Heart left ventricle (tissue), 16 donors: ENCODE measurements around the gene FIP1L1. TPM values are rescaled to one million over a fixed set of nuclear protein-coding genes. Genes with fewer than 3 reads are reported as not detected.

Experiments used
- ATAC-seq, 4 donors: fragments of 200-7000 bp; cut with Tn5 transposase; one replicate each; pipeline ENCODE4 v1.9.1; 2020 to 2022; ENCODE audit warnings: moderate library complexity in 4 of 4, mild to moderate bottlenecking in 3 of 4, moderate number of reproducible peaks in 1 of 4
- DNase-seq, 5 donors: peaks; one replicate each; pipeline ENCODE4 v3.0.0-alpha.2; 2020
- H3K27ac ChIP-seq, 12 donors: fragments of 200-600 bp; sonication (generic) in 4 of 12; one replicate each; pipeline versions ENCODE4 v1.5.0 to v1.8.0; 2016 to 2022; ENCODE audit warnings: mild to moderate bottlenecking in 2 of 12
- H3K27me3 ChIP-seq, 9 donors: fragments of 200-600 bp; sonication (generic) in 2 of 9; one replicate each; pipeline versions ENCODE4 v1.5.1 to v1.8.0; 2016 to 2022; ENCODE audit warnings: mild to moderate bottlenecking in 3 of 9
- H3K36me3 ChIP-seq, 9 donors: fragments of 200-600 bp; sonication (generic) in 2 of 9; one replicate each; pipeline versions ENCODE4 v1.5.0 to v1.8.0; 2018 to 2022; ENCODE audit warnings: mild to moderate bottlenecking in 2 of 9
- H3K4me1 ChIP-seq, 12 donors: fragments of 200-600 bp; sonication (generic) in 4 of 12; one replicate each; pipeline versions ENCODE4 v1.5.0 to v1.8.0; 2016 to 2022; ENCODE audit warnings: mild to moderate bottlenecking in 3 of 12
- H3K4me3 ChIP-seq, 12 donors: fragments of 200-600 bp; sonication (generic) in 4 of 12; one replicate each; pipeline versions ENCODE4 v1.5.0 to v1.8.0; 2017 to 2022; ENCODE audit warnings: mild to moderate bottlenecking in 9 of 12, moderate library complexity in 4 of 12
- H3K9me3 ChIP-seq, 12 donors: fragments of 200-600 bp; sonication (generic) in 4 of 12; one replicate each; pipeline versions ENCODE4 v1.5.0 to v1.8.0; 2016 to 2022; ENCODE audit warnings: mild to moderate bottlenecking in 1 of 12
- POLR2A ChIP-seq, 2 donors: fragments of 450-650 bp; IDR thresholded peaks; one replicate each; pipeline ENCODE4 v1.6.1; 2017; ENCODE audit warnings: antibody characterized with exemption in 2 of 2, mild to moderate bottlenecking in 2 of 2, moderate library complexity in 2 of 2
- WGBS, 4 donors: extraction: QIAGEN DNeasy Blood & Tissue Kit in 2 of 4; methylation state at CpG; one replicate each; pipeline versions ENCODE4 v1.1.5 to v1.1.7; 2013 to 2018; 5-methylcytosine and 5-hydroxymethylcytosine counted together
- intact Hi-C, 10 donors: fragments of 100-400 bp; cut with DNase I; formaldehyde crosslinking; loops; one replicate each; pipeline versions ENCODE4 v1.11.1 to v1.14.2; 2022
- polyA plus RNA-seq, 2 donors: library from polyadenylated mRNA; stranded (reverse); fragments of 200-250 nt; gene quantifications; one replicate each; pipeline ENCODE4 v1.2.3, GENCODE V29; 2013
- total RNA-seq, 9 donors: library from RNA; depleted of rRNA in 2 of 9; stranded (reverse); fragments of >200 nt in 2 of 9; fragmentation: NEBNext Ultra II Directional in 3 of 9; extraction: Animal tissue kit (Norgen Biotek cat#: 25700) in 3 of 9; gene quantifications; one replicate each; pipeline versions ENCODE4 v1.1.0 to v1.2.4, GENCODE V29; 2016 to 2023
- TF ChIP-seq, protein P1 (sequence below), 12 donors: fragments of 200-600 bp; sonication (generic) in 4 of 12; IDR thresholded peaks; one replicate each; pipeline versions ENCODE4 v1.5.0 to v1.8.0; 2018 to 2022; ENCODE audit warnings: antibody characterized with exemption in 12 of 12, mild to moderate bottlenecking in 5 of 12
- donor health status: ischemic (EF 13 %, LVEDD 7.1; RV severe dilation, severe dysfunction).
- donor health status: healthy with polysubstance abuse.
- donor health status: DM: no; HTN: yes; CAD: no.
- donor health status: DM: no; HTN: no; CAD: no.
- donor health status: ischemic (EF 25% LVEDD 6.9; RV normal size, moderate dysfunction).
- donor health status: ischemic (EF 25% LVEDD 5.7; RV mildly dilated, moderate dysfunction).
- donor health status: healthy.
- donor health status: DM: yes; HTN: yes; CAD: no.
- donor health status: ischemic (EF 35%, LVEDD 5.7; RV mildly dilated, moderate dysfunction).
- donor health status: nonischemic (EF 11% LVEDD 7.7; RV severe dilation, severe dysfunction).
- donor health status: DM: yes; HTN: yes; CAD: no.
- donor health status: PGD.
- donor health status: ischemic (EF 29% LVEDD 5.4; RV normal size, mild dysfunction).
- donor health status: nonischemic (EF 23%, LVEDD 6.1; RV moderate dilation, normal function).

Gene FIP1L1
- total and polyA plus RNA-seq, 11 donors = 23.5 to 46.2 (median 32.8) TPM

DNA sequence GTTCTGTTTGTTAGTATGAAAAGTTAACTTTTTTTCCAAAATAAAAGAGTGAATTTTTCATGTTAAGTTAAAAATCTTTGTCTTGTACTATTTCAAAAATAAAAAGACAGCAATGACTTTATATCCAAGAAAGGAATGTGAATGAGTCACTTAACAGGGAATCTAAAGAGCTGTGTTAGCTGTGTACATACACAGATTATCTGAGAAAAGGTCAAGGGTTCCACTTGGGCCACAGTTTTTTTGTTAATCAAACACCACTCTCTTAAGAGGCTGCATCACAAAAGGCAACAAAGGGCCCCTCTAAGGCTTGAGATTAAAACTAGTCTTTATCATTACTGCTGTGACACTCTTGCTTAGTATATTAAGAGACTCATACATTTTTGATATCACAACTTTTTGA, 82.1 kb downstream of the FIP1L1 start:
- Histone ChIP-seq H3K27me3 (no peaks in the 10 kb centered on the region), H3K27ac (no peak overlapping the region), H3K4me1 (no peaks in the 10 kb centered on the region), H3K36me3 (peaks cover 2 to 94% (median 71%) of the 10 kb centered on the region in 9 donors), H3K9me3 (no peaks in the 10 kb centered on the region), H3K4me3 (no peak overlapping the region)
- DNase-seq (no peak), ATAC-seq (no peak)
- TF ChIP-seq, protein P1, sequence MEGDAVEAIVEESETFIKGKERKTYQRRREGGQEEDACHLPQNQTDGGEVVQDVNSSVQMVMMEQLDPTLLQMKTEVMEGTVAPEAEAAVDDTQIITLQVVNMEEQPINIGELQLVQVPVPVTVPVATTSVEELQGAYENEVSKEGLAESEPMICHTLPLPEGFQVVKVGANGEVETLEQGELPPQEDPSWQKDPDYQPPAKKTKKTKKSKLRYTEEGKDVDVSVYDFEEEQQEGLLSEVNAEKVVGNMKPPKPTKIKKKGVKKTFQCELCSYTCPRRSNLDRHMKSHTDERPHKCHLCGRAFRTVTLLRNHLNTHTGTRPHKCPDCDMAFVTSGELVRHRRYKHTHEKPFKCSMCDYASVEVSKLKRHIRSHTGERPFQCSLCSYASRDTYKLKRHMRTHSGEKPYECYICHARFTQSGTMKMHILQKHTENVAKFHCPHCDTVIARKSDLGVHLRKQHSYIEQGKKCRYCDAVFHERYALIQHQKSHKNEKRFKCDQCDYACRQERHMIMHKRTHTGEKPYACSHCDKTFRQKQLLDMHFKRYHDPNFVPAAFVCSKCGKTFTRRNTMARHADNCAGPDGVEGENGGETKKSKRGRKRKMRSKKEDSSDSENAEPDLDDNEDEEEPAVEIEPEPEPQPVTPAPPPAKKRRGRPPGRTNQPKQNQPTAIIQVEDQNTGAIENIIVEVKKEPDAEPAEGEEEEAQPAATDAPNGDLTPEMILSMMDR (IDR thresholded peaks at IDR 0.05) = no peak
- TF ChIP-seq POLR2A (IDR thresholded peaks at IDR 0.05) = no peak
- intact Hi-C loops = loop anchor here in 1 of 10 donors (10.0 kb wide), 1 partner anchor 75 kb away; no protein-coding TSS in a partner anchor

DNA sequence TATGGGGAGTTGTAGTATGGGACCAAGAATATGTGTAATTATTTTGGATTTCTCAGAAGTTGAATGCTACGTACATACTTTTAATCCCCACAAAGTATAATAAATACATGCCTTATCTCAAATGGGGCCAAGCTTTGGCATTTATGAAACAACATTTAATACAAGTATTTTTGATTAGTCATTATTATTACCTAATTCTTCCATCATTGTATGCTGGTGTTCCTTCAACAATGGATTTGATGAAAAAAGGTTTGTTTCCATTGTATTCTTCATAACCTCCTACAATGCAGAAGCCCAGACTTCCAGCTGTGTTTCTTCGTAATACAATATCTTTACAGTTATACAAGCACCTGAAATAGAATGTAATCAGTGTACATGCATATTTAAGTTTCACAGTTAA, 83.8 kb downstream of the FIP1L1 start:
- intact Hi-C loops = no loop called here
- ATAC-seq (no peak), DNase-seq (no peak)
- TF ChIP-seq, protein P1 (IDR thresholded peaks at IDR 0.05) = no peak
- no peak for TF ChIP-seq POLR2A (IDR thresholded peaks at IDR 0.05)
- peaks cover 0 to 3% (median 0%) of the 10 kb centered on the region in 12 donors for H3K9me3 ChIP-seq
- WGBS, 4 donors = 89 to 97% (median 94%) methylated on average over 2 of the region's 2 CpGs
- no peak overlapping the region for H3K27ac ChIP-seq
- no peaks in the 10 kb centered on the region for H3K27me3 ChIP-seq
- no peak overlapping the region for H3K4me3 ChIP-seq
- no peaks in the 10 kb centered on the region for H3K4me1 ChIP-seq
- peaks cover 0 to 77% (median 54%) of the 10 kb centered on the region in 9 donors for H3K36me3 ChIP-seq

DNA sequence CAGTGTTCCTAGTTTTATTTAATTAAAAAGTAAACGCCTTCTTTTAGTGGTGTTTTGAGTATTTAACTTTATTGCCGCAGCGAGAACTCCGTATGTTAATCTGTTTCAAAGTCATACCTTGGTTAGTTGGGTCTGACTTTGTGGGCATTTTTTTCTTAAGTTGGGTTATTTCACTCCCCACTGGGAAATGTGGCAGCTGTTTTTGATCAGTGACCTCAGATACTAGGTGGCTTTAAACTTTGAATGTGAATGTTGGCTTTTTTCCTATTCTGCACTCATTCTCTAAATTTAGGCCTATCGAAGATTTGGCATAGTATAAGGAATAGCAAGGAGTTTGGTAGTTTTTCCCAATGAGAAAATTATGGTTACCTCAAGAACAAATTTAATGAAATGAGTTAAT, 85.9 kb downstream of the FIP1L1 start:
- peaks cover 0 to 56% (median 48%) of the 10 kb centered on the region in 9 donors for H3K36me3 ChIP-seq
- 87 to 92% (median 88%) methylated on average over 5 of the region's 5 CpGs for WGBS, 4 donors
- no peak overlapping the region for H3K27ac ChIP-seq
- no peak overlapping the region for H3K4me3 ChIP-seq
- H3K9me3 ChIP-seq = peaks cover 0 to 20% (median 0%) of the 10 kb centered on the region in 12 donors
- no peaks in the 10 kb centered on the region for H3K27me3 ChIP-seq
- TF ChIP-seq POLR2A (IDR thresholded peaks at IDR 0.05) = no peak
- TF ChIP-seq, protein P1 (IDR thresholded peaks at IDR 0.05) = no peak
- intact Hi-C loops = no loop called here
- DNase-seq (no peak), ATAC-seq (no peak)
- H3K4me1 ChIP-seq = no peaks in the 10 kb centered on the region

DNA sequence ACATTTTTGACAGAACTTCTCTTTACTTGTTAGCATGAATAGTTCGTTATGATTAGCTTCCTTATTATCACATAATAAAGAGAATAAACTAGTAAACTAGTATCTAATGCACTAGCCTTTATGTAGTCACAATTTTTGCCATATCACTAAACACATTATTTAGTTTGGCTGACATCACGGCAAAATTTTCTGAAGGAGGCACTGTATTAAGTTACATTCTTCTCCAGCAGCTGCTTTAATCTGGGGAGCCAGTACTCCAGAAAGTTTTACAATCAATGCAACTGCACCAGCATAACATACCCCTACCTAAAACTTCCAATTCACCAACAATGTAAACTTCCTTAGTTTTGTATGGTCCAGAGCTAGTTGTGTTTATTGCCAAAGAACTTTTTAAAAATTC, 87.8 kb downstream of the FIP1L1 start:
- Histone ChIP-seq H3K4me3 (no peak overlapping the region), H3K27me3 (no peaks in the 10 kb centered on the region), H3K9me3 (peaks cover 0 to 21% (median 0%) of the 10 kb centered on the region in 12 donors), H3K36me3 (peaks cover 0 to 37% (median 28%) of the 10 kb centered on the region in 9 donors), H3K27ac (no peak overlapping the region), H3K4me1 (no peaks in the 10 kb centered on the region)
- TF ChIP-seq, protein P1 (IDR thresholded peaks at IDR 0.05) = no peak
- TF ChIP-seq POLR2A (IDR thresholded peaks at IDR 0.05) = no peak
- ATAC-seq (no peak), DNase-seq (no peak)
- 77 to 84% (median 80%) methylated on average over 2 of the region's 2 CpGs for WGBS, 4 donors
- intact Hi-C loops = no loop called here
